Uterus (tissue), 2 donors: ENCODE measurements around the gene TBC1D5.

Source experiments
- CTCF ChIP-seq, 4 experiments: fragments of 200-600 bp in 2 of 4; fragments of 450-650 bp in 2 of 4; sonication (generic) in 2 of 4; IDR thresholded peaks; one replicate each; pipeline ENCODE4 v1.5.1; 2016 to 2019; ENCODE audit warnings: antibody characterized with exemption in 4 of 4, mild to moderate bottlenecking in 2 of 4, moderate library complexity in 1 of 4
- POLR2A ChIP-seq, 2 donors: fragments of 450-650 bp; IDR thresholded peaks; one replicate each; pipeline ENCODE4 v1.6.1; 2016; ENCODE audit warnings: antibody characterized with exemption in 2 of 2, mild to moderate bottlenecking in 1 of 2, moderate library complexity in 1 of 2

GRCh38 chr3:17307887-17308286 lies 434.5 kb downstream of the TBC1D5 start:
- TF ChIP-seq CTCF (IDR thresholded peaks at IDR 0.05), result no peak
- no peak for TF ChIP-seq POLR2A (IDR thresholded peaks at IDR 0.05)
